Vagina (tissue), 2 donors: ENCODE data around the gene LCLAT1. TPM values are rescaled to one million over a fixed set of nuclear protein-coding genes. Genes with fewer than 3 reads are reported as not detected.

Experiments used
- DNase-seq, 2 donors: peaks; one replicate each; pipeline ENCODE4 v3.0.0-alpha.2; 2017; ENCODE audit errors: extremely low spot score in 2 of 2
- H3K27ac ChIP-seq: fragments of 200-600 bp; sonication (generic); one replicate; pipeline ENCODE4 v1.5.1; 2019
- H3K27me3 ChIP-seq: fragments of 200-600 bp; sonication (generic); one replicate; pipeline ENCODE4 v1.5.1; 2019
- H3K36me3 ChIP-seq, 2 donors: fragments of 200-600 bp; sonication (generic); one replicate each; pipeline ENCODE4 v1.5.1; 2017 to 2019
- H3K4me1 ChIP-seq: fragments of 200-600 bp; sonication (generic); one replicate; pipeline ENCODE4 v1.5.1; 2019
- H3K4me3 ChIP-seq, 2 donors: fragments of 200-600 bp; sonication (generic); 1 replicate in 1 of 2; 2 replicates in 1 of 2; pipeline ENCODE4 v1.5.1; 2016 to 2019
- H3K9me3 ChIP-seq: fragments of 200-600 bp; sonication (generic); one replicate; pipeline ENCODE4 v1.5.1; 2019
- CTCF ChIP-seq, 3 experiments: fragments of 450-650 bp in 2 of 3; fragments of 200-600 bp in 1 of 3; sonication (generic) in 1 of 3; IDR thresholded peaks; one replicate each; pipeline ENCODE4 v1.5.1; 2017 to 2019; ENCODE audit warnings: antibody characterized with exemption in 3 of 3, mild to moderate bottlenecking in 2 of 3, moderate library complexity in 2 of 3
- POLR2A ChIP-seq, 2 donors: fragments of 450-650 bp; IDR thresholded peaks; one replicate each; pipeline ENCODE4 v1.6.1; 2017; ENCODE audit warnings: antibody characterized with exemption in 2 of 2, mild to moderate bottlenecking in 2 of 2, moderate library complexity in 2 of 2
- POLR2AphosphoS5 ChIP-seq, 2 donors: sonication (generic); formaldehyde crosslinking; IDR thresholded peaks; one replicate each; pipeline ENCODE4 v1.9.0; 2017; ENCODE audit warnings: antibody characterized with exemption in 2 of 2, mild to moderate bottlenecking in 2 of 2, low read depth in 1 of 2; ENCODE audit not compliant: insufficient read depth in 1 of 2
- intact Hi-C: fragments of 100-400 bp; cut with DNase I; formaldehyde crosslinking; loops from one replicate; pipeline ENCODE4 v1.15.1; 2023
- total RNA-seq: library from RNA; depleted of rRNA; stranded (reverse); fragments of >200 nt; gene quantifications from one replicate; pipeline ENCODE4 v1.2.3, GENCODE V29; 2016

Gene LCLAT1
- total RNA-seq, 1 donor from 2014 or later = 19.6 TPM

GRCh38 chr2:30403592-30404312 lies 43.3 kb upstream of the LCLAT1 start:
- Histone ChIP-seq H3K36me3 (no peaks in the 10 kb centered on the region), H3K4me1 (peaks cover 31% of the 10 kb centered on the region), H3K27ac (peak overlapping the region; percentile 71), H3K9me3 (no peaks in the 10 kb centered on the region), H3K4me3 (no peak overlapping the region), H3K27me3 (no peaks in the 10 kb centered on the region)
- intact Hi-C loops = no loop called here
- TF ChIP-seq POLR2AphosphoS5 (IDR thresholded peaks at IDR 0.05; ENCODE audit: insufficient read depth in 1 of 2, low read depth in 1 of 2) (no peak), CTCF (IDR thresholded peaks at IDR 0.05) (no peak), POLR2A (IDR thresholded peaks at IDR 0.05) (no peak)
- no peak for DNase-seq

GRCh38 chr2:30404319-30405259 lies 42.5 kb upstream of the LCLAT1 start:
- TF ChIP-seq POLR2AphosphoS5 (IDR thresholded peaks at IDR 0.05; ENCODE audit: insufficient read depth in 1 of 2, low read depth in 1 of 2) (no peak), CTCF (IDR thresholded peaks at IDR 0.05) (no peak), POLR2A (IDR thresholded peaks at IDR 0.05) (no peak)
- Histone ChIP-seq H3K36me3 (no peaks in the 10 kb centered on the region), H3K4me3 (no peak overlapping the region), H3K9me3 (no peaks in the 10 kb centered on the region), H3K27ac (peak overlapping the region; percentile 71), H3K4me1 (peaks cover 36% of the 10 kb centered on the region), H3K27me3 (no peaks in the 10 kb centered on the region)
- intact Hi-C loops = loop anchor here (5.0 kb wide), 1 partner anchor 147 kb away; no protein-coding TSS in a partner anchor
- DNase-seq = no peak

- Histone ChIP-seq H3K36me3 (no peaks in the 10 kb centered on the region), H3K4me3 (no peak overlapping the region), H3K27ac (no peak overlapping the region), H3K4me1 (peaks cover 36% of the 10 kb centered on the region), H3K9me3 (no peaks in the 10 kb centered on the region), H3K27me3 (no peaks in the 10 kb centered on the region)
- intact Hi-C loops = loop anchor here (5.0 kb wide), 1 partner anchor 148 kb away; no protein-coding TSS in a partner anchor
- TF ChIP-seq POLR2AphosphoS5 (IDR thresholded peaks at IDR 0.05; ENCODE audit: insufficient read depth in 1 of 2, low read depth in 1 of 2) (no peak), POLR2A (IDR thresholded peaks at IDR 0.05) (no peak), CTCF (IDR thresholded peaks at IDR 0.05) (no peak)
- DNase-seq = no peak
Observed at GRCh38 chr2:30405260-30405605, 41.8 kb upstream of the LCLAT1 start.

GRCh38 chr2:30406853-30407252 lies 40.2 kb upstream of the LCLAT1 start:
- no peak for DNase-seq
- H3K9me3 ChIP-seq = no peaks in the 10 kb centered on the region
- H3K4me1 ChIP-seq = peaks cover 36% of the 10 kb centered on the region
- H3K27me3 ChIP-seq = no peaks in the 10 kb centered on the region
- H3K27ac ChIP-seq = no peak overlapping the region
- TF ChIP-seq POLR2A (IDR thresholded peaks at IDR 0.05) (no peak), CTCF (IDR thresholded peaks at IDR 0.05) (no peak), POLR2AphosphoS5 (IDR thresholded peaks at IDR 0.05; ENCODE audit: insufficient read depth in 1 of 2, low read depth in 1 of 2) (no peak)
- H3K36me3 ChIP-seq = no peaks in the 10 kb centered on the region
- intact Hi-C loops = loop anchor here (5.0 kb wide), 1 partner anchor 150 kb away; no protein-coding TSS in a partner anchor
- no peak overlapping the region for H3K4me3 ChIP-seq
